ENCODE measurements around the gene PHETA2. TPM values are rescaled to one million over a fixed set of nuclear protein-coding genes. Genes with fewer than 3 reads are reported as not detected.

PHETA2 gene
- total and polyA plus RNA-seq, 2 of the 4 experiments (the other 2 are of a cell fraction), result 6.5 to 10.0 TPM

DNA sequence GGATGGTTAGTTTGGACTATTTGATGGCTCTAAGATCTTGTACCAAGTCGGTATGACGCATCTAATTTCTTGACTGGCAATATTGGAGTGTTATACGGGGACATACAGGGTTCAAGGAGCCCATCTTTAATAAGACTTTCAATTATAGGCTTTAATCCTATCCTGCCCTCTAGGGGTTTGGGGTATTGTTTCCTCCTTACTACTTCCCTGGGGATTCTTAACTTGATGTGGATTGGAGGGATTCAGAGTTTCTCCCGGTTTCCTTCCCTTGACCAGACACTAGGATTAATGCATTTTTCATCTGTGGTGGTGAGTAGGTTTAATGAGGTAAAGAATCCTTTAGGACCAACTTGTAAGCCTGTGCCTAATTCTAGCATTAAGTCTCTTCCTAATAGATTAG, 37.8 kb downstream of the PHETA2 start:
- CTCF ChIA-PET, result no interaction called here
- Histone ChIP-seq H3K36me3 (ENCODE audit: control insufficient read depth, insufficient read depth, low read length) (no peaks in the 10 kb centered on the region), H3K18ac (ENCODE audit: low read depth, low read length) (no peak overlapping the region), H3K9ac (ENCODE audit: low read depth, low read length) (no peak overlapping the region), H3K79me1 (ENCODE audit: low read depth in 1 of 2, low read length in 2 of 2) (no peaks in the 10 kb centered on the region), H4K5ac (ENCODE audit: low read depth, low read length) (no peak overlapping the region), H3K14ac (replicated peaks; ENCODE audit: low read depth, low read length) (no peak overlapping the region), H3K27me3 (ENCODE audit: control insufficient read depth, insufficient read depth, low read length) (no peaks in the 10 kb centered on the region; the same call in 1 of the 2 replicates), H3K4me3 (ENCODE audit: insufficient read depth, low read depth, low read length) (no peak overlapping the region), H3K4ac (ENCODE audit: low read depth, low read length) (no peak overlapping the region), H2BK20ac (ENCODE audit: low read depth, low read length) (no peak overlapping the region), H3K9me1 (ENCODE audit: insufficient read depth, low read length) (no peaks in the 10 kb centered on the region), H2BK5ac (ENCODE audit: low read depth, low read length, poor library complexity, severe bottlenecking) (no peak overlapping the region), H4K8ac (ENCODE audit: low read depth in 2 of 2, low read length in 2 of 2) (no peak overlapping the region), H3K56ac (ENCODE audit: extremely low read depth, insufficient read depth, low read length) (no peak overlapping the region), H3K27ac (ENCODE audit: insufficient read depth, low read length) (no peak overlapping the region), H4K91ac (ENCODE audit: insufficient read depth, low read depth, low read length) (no peak overlapping the region), H2BK15ac (ENCODE audit: low read depth, low read length) (no peak overlapping the region), H3K9me3 (ENCODE audit: control insufficient read depth, insufficient read depth, low read length) (peaks cover 13% of the 10 kb centered on the region), H2AFZ (replicated peaks; ENCODE audit: low read length, poor library complexity) (no peak overlapping the region), H2AK5ac (ENCODE audit: low read depth, low read length) (no peak overlapping the region), H3K23ac (ENCODE audit: low read depth, low read length) (no peak overlapping the region), H4K20me1 (ENCODE audit: insufficient read depth, low read length) (no peaks in the 10 kb centered on the region), H3K4me2 (ENCODE audit: low read depth, low read length) (no peak overlapping the region), H3K4me1 (ENCODE audit: control insufficient read depth, insufficient read depth, low read length) (peaks cover 2% of the 10 kb centered on the region; the same call in 1 of the 2 replicates), H2AK9ac (replicated peaks; ENCODE audit: low read depth, low read length, poor library complexity) (no peak overlapping the region), H2BK120ac (ENCODE audit: low read depth, low read length) (no peak overlapping the region)
- ATAC-seq (ENCODE audit: low read depth) (no peak), DNase-seq (no peak)
- TF ChIP-seq RFX5 (IDR thresholded peaks at IDR 0.05; ENCODE audit: low read depth, low read length), result no peak
- no peak for TF ChIP-seq MXI1 (IDR thresholded peaks at IDR 0.05; ENCODE audit: borderline replicate concordance, low read depth, low read length)
- in situ Hi-C loops (cut with MboI; ENCODE audit: low sequenced_read_pairs), result no loop called here
- WGBS, 2 experiments (ENCODE audit: extremely low coverage in 2 of 2, insufficient read length in 1 of 2), result no CpG with 5 or more reads among the region's 4 CpGs
- dilution Hi-C loops (cut with HindIII; ENCODE audit: low sequenced_read_pairs, unreplicated experiment), result no loop called here
- POLR2A ChIA-PET (ENCODE audit: unreplicated experiment), result no interaction called here
- BruUV-seq (replicated peaks), result no TSS peak
- intact Hi-C loops (cut with micrococcal nuclease), result no loop called here

Measured in IMR-90 (cell line).